22Rv1 (cell line): ENCODE results near the gene NELFB.

Source experiments
- H3K27ac ChIP-seq: fragments of 450-650 bp; 2 replicates; pipeline ENCODE4 v1.5.1; 2017
- CTCF ChIP-seq: fragments of 450-650 bp; IDR thresholded peaks from 2 replicates; pipeline ENCODE4 v1.5.1; 2017; ENCODE audit warnings: mild to moderate bottlenecking
- ZFX ChIP-seq: fragments of 450-650 bp; IDR thresholded peaks from 2 replicates; pipeline ENCODE4 v1.6.1; 2017; ENCODE audit warnings: antibody characterized with exemption, borderline replicate concordance

Gene NELFB

GRCh38 chr9:137307255-137308056, 52.3 kb downstream of the NELFB start:
- H3K27ac ChIP-seq, result no peak overlapping the region
- no peak for TF ChIP-seq CTCF
- TF ChIP-seq ZFX, result no peak

- TF ChIP-seq ZFX, result no peak
- no peak for TF ChIP-seq CTCF
- no peak overlapping the region for H3K27ac ChIP-seq
Measured at GRCh38 chr9:137308057-137308619, 53.0 kb downstream of the NELFB start.

- no peak overlapping the region for H3K27ac ChIP-seq
- no peak for TF ChIP-seq ZFX
- no peak for TF ChIP-seq CTCF
Measured at GRCh38 chr9:137309368-137310188, 54.5 kb downstream of the NELFB start.

GRCh38 chr9:137310189-137311052, 55.3 kb downstream of the NELFB start:
- TF ChIP-seq CTCF (no peak), ZFX (no peak)
- H3K27ac ChIP-seq, result peak overlapping the region; percentile 69

- TF ChIP-seq ZFX, result no peak
- no peak for TF ChIP-seq CTCF
- peak overlapping the region; percentile 69 for H3K27ac ChIP-seq
Measured at GRCh38 chr9:137311171-137311985, 56.3 kb downstream of the NELFB start.
